DMS153 treated with DMSO at 0.1 percent for 48 hours (cell line): ENCODE measurements around the gene ANGPT4.
A peak's percentile ranks its signal among the peaks of the same experiment; 100 is the strongest.

Source experiments
- DNase-seq: peaks from one replicate; lab custom pipeline; 2025; ENCODE audit not compliant: unreplicated experiment; lab: John Stamatoyannopoulos, UW

Gene ANGPT4

GRCh38 chr20:845941-846893 is 69.9 kb downstream of the ANGPT4 start:
- DNase-seq = no peak

GRCh38 chr20:845226-845868 is 70.8 kb downstream of the ANGPT4 start:
- no peak for DNase-seq

GRCh38 chr20:844473-845225 is 71.5 kb downstream of the ANGPT4 start:
- DNase-seq = peak; percentile 88

GRCh38 chr20:843912-844311 is 72.2 kb downstream of the ANGPT4 start:
- no peak for DNase-seq

GRCh38 chr20:842547-842940 is 73.6 kb downstream of the ANGPT4 start:
- no peak for DNase-seq

GRCh38 chr20:841568-842546 is 74.3 kb downstream of the ANGPT4 start:
- no peak for DNase-seq

GRCh38 chr20:840858-841567 is 75.1 kb downstream of the ANGPT4 start:
- no peak for DNase-seq

GRCh38 chr20:840503-840857 is 75.7 kb downstream of the ANGPT4 start:
- no peak for DNase-seq

GRCh38 chr20:839626-840025 is 76.5 kb downstream of the ANGPT4 start:
- DNase-seq = no peak

GRCh38 chr20:839015-839414 is 77.1 kb downstream of the ANGPT4 start:
- no peak for DNase-seq

GRCh38 chr20:836190-836589 is 79.9 kb downstream of the ANGPT4 start:
- no peak for DNase-seq

GRCh38 chr20:835608-836045 is 80.5 kb downstream of the ANGPT4 start:
- no peak for DNase-seq

GRCh38 chr20:834151-834746 is 81.9 kb downstream of the ANGPT4 start:
- DNase-seq = no peak

GRCh38 chr20:833450-834150 is 82.5 kb downstream of the ANGPT4 start, which contains the start of gene FAM110A:
Gene FAM110A (plus strand): TSS chr20:833715. CDS start chr20:844805, 11,090 bp downstream.
- peak; percentile 90 for DNase-seq

GRCh38 chr20:833121-833449 is 83.0 kb downstream of the ANGPT4 start:
- no peak for DNase-seq

GRCh38 chr20:831956-832355 is 84.2 kb downstream of the ANGPT4 start:
- no peak for DNase-seq

GRCh38 chr20:831251-831650 is 84.9 kb downstream of the ANGPT4 start:
- DNase-seq = no peak

GRCh38 chr20:830011-830521 is 86.1 kb downstream of the ANGPT4 start:
- no peak for DNase-seq

GRCh38 chr20:829551-829950 is 86.6 kb downstream of the ANGPT4 start:
- no peak for DNase-seq
